ENCODE measurements around the gene ZNF423.

The ZNF423 gene

DNA sequence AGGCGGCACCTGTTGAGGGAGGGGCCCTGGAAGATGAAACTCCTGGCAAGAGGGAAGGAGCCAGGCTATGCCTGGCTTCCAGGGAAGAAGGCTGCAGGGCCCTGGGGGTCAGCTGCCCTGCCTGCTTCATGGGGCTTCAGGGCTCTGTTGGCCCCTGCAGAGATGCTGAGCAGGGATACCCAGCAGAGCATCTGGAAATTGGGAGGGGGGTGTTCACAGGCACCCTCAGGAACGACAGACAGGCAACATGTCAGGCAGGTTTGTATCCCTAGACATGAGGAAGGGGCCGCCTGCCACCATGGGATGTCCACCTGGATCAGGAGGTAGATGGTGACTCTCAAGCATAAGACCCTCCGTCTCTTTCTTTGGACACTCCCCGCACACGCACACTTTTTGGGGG lies 13.8 kb upstream of the ZNF423 start:
- DNase-seq: no peak

DNA sequence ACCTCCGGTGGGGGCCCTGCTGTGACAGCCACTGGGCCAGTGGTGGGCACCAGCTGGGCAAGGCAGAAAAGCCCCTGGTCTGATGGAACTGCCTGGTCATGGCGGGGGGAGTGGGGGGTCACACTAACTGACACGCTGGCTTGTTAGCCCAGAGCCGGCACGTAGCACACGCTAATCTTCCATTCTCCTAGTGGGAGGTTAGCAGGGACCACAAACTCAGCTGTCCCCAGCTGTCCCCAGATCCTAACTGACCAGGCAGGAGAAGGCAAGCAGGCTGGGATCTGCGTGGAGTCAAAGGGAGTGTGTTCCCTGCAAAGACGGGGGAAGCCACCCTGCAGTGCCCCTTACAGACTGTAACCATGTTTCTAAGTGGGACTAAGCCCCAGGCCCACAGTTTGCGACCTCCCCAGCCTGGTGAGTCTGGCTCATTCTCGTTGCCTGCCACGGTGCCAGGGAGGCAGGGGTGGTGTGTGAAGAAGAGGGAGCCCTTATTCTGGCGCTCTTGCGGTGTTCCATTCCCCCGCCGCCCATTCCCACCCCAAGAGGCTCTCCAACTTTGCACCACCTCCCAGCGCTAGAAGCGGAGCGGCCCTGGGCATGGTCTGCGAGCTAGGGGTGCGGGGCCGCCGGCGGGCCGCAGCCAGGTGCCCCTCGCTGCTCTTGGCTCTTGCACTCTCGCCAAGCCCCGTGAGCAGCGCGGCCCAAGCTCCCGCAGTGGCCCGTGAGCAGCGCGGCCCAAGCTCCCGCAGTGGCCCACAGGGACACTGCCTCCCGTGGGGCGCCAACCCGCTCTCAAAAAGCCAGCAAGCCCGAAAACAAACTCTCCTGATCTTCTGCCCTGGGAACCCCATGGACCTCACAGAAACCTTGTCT lies 12.1 kb upstream of the ZNF423 start:
- no peak for DNase-seq

DNA sequence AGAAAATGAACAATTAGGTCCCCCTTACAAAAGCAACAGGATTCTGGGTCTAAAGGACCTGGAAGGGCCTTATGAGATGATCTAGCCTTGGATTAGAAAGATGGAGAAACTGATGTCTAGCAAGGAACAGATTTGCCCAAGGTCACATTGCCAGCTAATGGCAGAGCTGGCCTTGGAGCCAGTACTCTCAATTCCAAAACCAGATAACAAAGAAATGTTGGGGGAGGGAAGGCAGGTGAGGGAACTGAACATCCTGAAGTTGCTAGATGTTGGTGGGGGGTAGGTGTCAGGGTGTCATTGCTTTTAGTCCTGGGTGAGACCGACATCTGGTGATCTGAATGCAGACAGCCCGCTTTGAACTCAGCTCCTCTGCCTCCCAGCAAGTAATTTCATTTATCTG lies 11.3 kb upstream of the ZNF423 start:
- DNase-seq: no peak

DNA sequence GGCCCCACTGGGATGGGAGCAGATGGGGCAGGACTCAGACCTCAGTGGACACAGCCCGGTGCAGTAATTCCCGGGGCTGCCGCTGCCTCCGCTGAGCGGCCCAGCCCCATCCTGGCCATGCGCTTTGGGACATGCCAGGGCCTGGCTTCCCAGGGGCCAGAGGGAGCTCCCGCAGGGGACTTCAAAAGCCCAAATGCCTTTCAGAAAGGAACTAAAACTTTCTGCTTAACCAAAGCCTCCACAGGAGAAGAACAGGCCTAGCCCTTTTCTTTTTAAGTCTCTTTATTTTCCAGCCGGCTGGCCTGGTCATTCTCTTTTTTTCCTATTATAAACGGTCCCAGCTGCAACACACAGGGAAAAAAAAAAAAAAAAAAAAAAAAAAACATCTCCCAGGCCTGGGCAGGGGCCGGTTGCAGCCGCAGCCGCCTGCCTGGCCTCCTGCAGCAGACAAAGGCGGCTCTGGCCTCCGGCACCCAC lies 10.7 kb upstream of the ZNF423 start:
- no peak for DNase-seq

DNA sequence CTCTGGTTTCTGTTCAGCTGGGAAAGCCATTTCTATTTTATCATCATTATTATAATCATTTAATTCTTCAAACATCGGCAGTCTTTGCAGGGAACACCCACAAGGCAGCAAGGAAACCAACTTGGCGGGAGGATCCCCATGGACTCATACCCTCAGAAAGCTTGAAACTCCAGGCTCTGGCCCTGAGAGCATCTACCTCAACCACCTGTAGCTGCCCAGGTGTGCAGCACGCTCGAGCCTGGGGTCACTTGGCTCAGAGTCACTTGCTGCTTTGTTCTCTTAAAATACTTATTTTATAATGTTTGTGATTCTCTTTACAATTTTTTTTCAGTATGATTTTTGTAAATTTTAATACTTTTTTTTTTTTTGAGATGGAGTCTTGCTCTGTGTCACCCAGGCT lies 6.8 kb upstream of the ZNF423 start:
- no peak for DNase-seq

DNA sequence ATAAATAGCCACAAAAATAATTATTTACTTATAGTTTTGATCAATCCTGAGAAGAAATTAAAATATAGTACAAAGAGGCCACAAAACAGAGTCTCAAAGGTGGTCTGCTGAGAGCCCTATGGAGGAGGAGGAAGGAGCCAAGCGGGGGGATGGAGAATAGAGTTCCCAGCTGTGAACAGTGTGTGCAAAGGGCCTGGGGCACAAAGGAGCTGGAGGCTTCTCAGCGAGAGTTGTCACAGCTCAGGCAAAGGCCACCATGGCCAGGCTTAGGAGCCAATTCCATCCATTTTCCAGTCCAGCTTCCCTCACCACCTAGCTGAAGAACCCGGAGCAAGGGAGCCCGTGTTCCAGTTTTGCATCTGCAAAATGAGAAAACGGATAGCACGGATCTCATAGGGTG lies 5.4 kb upstream of the ZNF423 start:
- DNase-seq: no peak

DNA sequence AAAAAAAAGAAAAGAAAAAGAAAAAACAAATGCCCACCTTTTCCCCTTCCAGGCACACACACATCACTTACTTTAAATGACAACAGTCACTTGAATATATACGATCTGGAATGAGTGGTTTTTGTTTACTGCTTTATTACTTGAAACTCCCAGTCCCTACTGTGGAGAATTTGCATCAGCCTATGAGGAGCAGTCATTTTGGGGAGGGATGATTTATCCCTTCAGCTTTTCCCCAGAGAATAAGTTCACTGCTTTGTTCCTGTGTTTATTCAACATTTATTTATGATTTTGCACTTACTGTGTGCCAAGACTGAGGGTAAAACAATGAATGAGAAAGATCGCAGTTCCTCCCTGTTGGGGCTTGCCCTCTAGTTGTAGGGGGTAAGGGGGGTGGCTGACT lies 4.7 kb upstream of the ZNF423 start:
- DNase-seq: no peak

DNA sequence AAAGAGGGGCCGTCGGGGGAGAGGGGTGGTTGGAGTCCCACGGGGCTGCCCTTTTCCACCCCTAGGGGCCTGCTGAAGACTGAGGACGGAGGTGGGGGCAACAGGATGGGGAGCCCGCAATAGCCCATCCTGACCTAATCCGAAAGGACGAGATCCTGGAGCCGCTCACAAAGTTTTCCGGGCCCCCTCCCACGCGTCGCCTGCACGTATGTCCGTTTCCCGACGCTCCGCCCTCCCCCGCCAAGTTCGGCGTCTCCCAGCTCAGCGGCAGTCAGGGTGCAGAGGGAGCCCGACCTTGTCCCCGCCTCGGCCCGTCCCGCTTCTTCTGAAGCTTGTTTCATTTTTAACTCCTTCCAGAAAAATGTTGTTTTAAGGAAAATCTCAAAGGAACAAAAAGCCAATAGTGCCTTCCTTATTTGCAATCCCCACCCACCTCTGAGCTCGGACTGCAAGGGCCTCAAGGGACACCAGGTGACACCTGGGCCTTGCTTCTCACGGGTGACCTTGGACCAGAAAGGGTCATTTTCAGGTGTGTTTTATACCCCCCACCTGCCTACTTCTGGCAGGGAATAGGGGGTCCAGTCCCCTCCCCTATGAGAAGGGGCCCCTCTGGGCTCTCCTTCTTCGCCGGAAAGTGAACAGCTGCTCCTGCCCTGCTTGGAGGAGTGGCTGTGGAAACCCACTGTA lies 3.4 kb upstream of the ZNF423 start:
- no peak for DNase-seq

DNA sequence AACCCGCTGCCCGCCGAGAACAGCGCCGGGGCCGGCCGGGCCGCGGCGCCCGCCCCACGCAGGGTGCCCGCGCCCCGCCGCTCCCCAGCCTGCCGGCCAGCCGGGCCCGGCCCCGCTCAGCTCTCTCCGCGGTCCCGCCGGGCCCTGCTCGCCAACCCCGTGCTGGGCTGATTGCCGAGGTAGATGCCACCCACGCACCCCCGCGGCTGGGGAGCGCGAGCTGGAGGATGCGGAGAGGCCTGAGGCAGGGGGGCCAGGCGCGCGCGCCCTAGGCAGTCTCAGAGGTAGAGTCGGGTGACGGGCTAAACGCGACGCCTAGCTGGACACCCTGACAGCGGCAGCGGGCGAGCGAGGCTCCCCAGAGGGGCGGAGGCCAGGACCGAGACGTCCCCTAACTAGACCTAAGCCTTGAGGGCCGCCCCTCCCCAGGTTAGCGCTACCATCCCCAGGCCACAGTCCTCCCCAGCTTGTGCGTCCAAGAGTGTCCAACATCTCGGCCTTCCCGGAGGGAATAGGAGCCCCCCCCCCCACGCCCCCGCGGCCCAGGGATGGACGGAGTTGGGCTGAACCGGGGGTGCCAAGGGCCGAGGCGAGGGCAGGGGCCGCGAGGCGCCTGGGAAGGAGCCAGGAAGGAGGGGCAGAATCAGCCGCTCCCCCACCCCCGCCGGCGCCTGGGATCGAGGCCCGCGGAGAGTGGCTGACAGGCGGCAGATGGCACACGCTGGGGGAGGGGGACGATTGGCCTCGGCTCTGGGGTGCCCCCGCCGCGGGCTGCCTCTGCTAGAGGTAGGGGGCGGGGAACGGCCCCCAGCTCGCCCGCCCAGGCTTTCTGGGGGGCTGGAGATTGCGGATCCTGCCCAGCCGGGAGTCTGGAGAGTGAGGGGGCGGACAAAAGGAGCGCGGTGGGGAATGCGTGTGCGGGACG lies 2.5 kb upstream of the ZNF423 start:
- DNase-seq: peak; percentile 46

DNA sequence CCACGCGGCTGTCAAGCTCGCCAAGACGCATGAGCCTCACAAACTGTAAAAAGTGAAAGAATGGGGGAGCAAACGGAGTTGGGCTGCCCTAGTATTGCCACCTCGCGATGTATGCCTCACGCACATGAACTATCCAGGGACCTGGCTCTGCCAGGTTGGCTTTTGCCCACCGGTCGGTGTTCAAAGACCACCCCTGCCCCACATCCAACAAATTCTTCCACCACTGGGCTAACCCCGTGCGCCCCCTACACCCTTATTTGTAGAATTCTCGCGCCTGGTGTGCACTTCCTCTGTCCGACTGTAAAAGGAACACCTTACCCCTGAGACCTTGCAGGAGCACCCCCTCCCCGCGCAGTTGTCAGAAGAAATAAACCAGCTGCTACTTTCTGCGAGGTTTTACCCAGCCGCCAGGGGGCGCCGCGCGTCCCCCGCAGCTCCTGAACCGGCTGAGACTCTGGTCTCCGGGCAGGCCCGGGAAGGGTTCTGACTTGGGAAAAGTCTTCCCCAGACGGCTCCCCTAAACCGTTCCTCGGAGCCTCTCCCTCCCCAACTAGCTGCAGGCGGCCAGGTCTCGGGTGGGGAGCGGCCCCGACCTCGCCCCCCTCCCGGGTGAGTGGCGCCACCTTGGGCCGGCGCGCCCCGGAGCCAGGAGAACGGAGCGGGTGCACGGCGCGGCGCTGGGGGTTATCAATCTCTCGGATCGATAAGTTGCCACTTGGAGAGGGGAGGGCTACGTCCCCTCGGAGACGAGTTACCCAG lies 1.7 kb upstream of the ZNF423 start:
- peak; percentile 79 for DNase-seq

DNA sequence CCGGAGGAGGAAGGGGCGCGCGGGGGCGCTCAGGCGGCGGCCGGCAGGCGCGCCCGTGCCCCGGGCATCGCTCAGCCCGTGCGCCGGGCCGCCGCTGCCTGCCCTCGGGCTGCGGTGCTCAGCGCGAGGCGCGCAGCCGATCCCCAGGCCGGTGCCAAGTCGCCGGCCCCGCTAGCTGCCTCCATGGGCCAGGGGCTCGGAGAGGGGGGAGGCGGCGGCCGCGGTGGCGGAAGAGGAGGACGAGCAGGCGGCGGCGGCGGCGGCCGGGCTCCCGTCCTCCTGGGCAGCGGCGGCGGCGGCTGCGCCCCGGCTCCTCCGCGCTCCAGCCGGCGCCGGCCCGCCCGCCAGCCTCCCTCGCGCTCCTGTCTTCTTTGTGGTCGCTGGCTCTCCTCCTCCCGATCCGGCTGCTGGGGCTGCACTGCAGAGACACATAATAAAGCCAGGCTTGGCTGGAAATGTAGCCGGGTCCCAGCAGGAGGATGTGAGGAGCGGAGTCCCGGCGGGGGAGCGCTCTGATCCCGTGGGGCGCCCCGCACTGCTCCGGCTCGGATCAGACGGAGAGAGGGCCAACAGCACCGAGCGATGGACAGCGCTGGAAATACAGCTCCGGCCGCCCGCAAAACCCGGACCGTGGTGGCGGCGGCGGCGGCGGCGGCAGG lies 889 bp upstream of the ZNF423 start:
- DNase-seq: peak; percentile 36

DNA sequence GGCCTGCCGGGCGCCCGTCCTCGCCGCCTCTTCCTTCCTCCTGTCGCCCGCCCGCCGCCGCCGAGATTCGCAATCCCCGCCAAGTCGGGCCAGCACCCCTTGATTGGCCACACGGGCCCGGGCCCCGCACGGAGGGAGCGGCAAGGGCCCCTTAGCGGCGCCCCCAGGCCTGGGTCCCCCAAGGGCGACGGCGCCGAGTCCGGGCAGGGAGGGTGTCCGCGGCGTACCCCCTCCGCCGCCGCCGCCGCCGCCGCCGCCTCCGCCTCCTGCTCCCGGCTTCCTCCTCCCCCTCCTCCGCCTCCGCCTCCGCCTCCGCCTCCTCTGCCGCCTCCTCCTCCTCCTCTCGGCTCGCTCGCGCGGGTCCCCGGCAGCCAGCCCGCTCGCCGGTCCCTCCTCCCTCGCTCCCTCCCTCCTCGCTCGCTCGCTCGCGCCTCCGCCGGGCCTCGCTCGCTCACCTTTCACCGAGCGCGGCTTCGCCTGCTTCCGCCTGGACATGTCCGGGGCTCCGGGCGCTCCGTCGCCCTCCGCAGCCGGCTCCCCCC lies 561 bp downstream of the ZNF423 start:
- DNase-seq: peak; percentile 35

DNA sequence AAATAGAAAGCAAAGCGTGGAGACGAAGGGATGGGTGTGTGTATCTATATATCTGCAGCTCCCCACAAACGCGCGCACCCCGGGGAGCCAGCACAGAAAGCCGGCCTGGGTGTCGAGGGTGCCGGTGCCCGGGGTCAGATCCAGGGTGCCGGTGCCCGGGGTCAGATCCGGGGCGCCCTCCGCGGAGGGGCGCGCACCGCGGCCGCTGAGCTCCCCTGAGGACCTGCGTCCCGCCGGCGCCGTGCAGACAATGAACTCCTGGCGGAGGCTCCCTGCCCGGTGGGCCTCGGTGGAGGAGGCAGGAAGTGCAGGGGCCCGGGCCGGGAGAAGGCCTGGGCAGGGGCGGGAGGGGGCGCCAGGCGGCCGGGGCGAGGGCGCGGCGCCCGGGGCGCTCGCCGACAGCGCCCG lies 1.1 kb downstream of the ZNF423 start:
- DNase-seq: no peak

DNA sequence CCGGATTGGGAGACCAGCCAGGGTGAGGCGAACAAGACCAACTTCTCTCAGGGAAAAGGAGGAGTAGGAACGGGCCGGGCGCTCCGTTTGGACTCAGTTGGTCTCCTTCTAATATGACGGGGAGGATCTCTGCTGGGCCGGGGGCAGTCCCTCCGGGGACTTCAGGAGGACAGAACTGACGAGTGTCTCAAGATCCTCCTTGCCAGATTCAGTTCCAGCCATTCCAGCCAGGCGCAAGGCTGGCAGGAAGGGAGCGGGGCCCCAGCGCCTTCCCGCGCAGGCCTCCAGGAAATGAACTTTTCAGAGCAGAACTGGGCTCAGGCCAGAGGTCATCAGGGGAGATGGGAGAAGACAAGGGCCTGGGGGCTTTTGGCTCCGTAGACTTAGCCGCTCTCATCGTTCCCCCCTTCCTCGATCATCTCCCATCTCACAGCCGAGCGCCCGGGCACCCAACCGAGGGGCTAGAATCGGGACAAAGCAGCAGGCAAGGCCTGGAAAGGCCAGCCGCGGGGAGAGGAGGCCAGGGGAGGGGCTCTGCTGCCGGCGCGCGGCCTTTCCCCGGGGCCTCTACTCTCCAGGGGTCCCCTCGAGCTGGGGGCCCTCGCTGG lies 1.6 kb downstream of the ZNF423 start:
- DNase-seq: no peak

DNA sequence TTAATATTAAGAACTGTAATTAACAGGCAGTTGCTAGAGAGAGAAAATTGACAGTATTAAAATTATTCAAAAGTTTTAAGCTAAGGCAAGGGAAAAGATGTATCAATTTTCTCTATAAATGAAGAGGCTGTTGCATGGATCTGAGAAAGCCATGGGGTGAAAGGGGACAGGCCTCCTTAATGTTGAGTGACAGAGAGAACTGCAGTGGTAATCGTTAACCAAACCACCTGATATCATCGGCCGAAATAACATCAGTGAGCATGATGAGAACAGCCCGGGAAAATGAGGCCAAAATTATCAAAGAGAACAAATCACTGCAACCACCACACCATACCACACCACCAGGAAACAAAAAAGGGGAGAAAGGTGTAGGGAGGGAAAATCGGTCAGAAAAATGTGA lies 3.6 kb downstream of the ZNF423 start:
- DNase-seq: no peak

DNA sequence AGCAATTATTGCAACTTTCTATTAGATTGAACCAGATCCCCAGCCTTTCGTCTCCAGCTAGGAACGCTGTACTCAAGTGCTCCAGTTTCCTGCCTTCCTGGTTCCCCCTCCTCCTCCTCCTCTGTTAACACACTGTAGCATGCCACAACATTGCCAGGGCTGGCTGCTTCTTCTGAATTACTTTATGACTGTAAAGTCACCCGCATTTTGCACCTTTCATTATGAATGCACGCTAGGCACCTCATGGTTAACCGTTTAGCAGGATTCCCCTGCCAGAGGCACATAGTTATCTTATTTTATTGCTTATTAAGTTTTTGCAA lies 4.5 kb downstream of the ZNF423 start:
- DNase-seq: no peak

DNA sequence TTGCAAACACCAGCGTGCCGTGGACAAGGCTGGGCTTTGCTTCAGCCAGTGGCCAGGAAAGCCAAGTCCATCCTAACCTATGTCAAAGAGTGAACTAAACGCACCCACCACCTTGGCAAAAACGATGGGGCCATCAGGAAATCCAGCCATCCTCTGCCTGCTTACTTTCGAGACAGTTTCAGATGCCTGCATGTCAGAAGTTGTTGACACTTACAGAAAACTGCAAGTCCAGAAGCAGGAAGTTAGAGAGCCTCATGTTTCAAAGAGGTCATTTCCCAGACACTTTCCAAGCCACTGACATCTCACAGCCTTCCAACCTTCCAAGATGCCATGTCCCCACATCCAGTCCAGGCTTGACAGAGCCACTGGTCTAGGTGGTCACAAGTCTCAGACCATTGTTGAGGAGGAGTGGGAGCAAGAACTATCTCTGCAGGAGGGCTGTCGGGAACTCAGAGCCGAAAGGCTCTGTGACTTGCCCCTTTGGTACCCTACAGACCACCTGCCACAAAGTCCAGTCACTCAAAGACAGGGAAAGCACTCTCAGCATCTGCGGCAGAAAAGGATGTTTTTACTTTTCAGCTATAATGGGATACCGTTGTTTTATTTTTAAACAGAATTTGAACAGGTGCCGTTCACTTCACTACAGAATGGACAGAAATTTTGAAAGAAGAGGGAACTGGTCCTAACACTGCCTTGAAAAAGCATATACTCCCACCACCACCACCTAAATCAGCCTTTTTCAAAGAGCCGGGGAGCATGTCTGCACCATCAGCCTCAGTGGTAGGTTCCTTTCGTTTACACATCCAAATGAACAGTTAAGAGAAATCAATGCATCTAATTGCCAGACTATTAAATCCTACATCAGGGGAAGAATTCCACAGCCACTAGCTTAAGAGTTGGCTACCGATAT lies 5.1 kb downstream of the ZNF423 start:
- no peak for DNase-seq

DNA sequence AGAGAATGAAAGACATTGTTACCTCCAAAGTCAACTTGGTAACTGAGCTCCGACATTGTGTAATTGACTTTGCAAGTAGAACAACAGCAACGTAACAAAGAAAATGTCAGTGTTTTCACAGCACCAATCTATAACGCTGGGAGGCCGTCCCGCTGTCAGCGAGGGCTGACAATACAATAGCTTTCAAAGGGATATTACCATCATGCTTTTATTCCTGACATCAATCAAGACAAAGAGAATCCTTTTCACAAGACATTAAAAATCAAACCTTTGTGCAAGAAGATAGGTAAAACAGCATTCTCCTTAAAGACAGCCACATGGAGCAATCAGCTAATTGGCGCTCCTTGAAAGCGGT lies 6.2 kb downstream of the ZNF423 start:
- no peak for DNase-seq

DNA sequence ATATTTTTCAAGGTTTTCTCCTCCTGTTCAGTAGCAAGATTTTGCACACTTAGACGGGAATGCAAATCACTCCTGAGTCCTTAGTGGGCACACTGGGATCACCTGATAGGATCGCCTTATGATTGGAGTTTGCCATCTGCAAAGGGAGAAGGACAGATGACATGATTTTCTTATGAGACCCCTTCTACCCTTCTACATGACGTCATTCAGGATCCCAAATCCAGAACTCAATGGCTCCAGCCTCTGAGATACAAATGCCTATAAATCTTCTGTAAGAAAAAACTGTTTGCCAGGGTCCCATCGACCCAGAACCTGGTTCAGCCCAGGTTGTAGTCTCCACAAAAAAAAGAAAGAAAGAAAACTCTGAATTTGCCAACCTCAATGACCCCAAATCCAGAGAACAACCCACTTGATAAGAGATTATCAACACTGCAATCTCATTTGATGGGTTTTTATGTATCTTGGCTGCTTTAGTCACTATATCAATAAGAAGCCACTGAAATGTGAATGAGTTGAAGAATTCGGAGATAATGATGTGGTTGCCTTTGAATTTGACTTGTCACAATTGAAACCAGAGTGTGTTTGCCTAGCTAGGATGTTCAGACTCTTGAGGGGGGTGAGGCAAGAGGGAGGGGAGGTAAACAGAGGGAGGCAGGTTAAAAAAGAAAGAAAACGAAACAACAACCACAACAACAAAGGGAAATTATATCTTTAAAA lies 6.7 kb downstream of the ZNF423 start:
- no peak for DNase-seq

DNA sequence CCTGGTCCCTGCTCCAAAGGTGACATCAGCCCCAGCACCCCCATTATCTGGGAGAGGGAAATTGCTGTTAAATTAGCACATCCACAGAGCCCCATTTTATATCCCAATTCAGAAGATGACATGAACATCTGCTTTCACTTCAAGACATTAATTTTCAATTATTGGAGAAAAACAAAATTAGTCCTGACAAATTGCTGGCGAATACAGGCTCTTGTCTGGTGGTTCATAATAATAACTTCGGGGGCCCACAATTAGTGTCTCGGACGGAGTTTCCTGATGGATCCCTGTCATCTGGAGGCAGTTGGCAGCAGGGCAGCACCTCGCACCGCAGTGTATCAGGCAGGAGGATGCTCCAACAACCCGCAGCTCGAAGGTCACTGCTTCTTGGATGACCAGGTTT lies 7.4 kb downstream of the ZNF423 start:
- DNase-seq: no peak
